HEK293 (cell line): ENCODE measurements around the gene B4GALT2.

Experiments used
- CTCF ChIA-PET: fragments of 350-600 bp; formaldehyde crosslinking; extraction: SDS; loops from one replicate; lab custom pipeline; 2021; ENCODE audit warnings: antibody characterized with exemption; lab: Yijun Ruan, JAX
- POLR2A ChIA-PET: fragments of 300-600 bp; formaldehyde crosslinking; extraction: SDS; loops from one replicate; lab custom pipeline; 2020; ENCODE audit warnings: antibody characterized with exemption, inconsistent platforms; lab: Yijun Ruan, JAX
- H3K27ac ChIP-seq: fragments of 200-500 bp; sonication (Bioruptor generic); 2 replicates; pipeline ENCODE4 v1.5.1; 2014; ENCODE audit warnings: low read depth, low read length, control low read depth, inconsistent platforms; ENCODE audit errors: extremely low read depth
- H3K36me3 ChIP-seq, 2 experiments: fragments of 200-500 bp in 1 of 2; sonication (Bioruptor generic) in 1 of 2; 1 replicate in 1 of 2; 2 replicates in 1 of 2; pipeline ENCODE4 v1.5.1; 2014 to 2017; ENCODE audit warnings: inconsistent platforms in 2 of 2, low read length in 2 of 2; ENCODE audit not compliant: control insufficient read depth in 2 of 2, insufficient read depth in 1 of 2
- H3K4me1 ChIP-seq: fragments of 200-500 bp; sonication (Bioruptor generic); 2 replicates; pipeline ENCODE4 v1.5.1; 2014; ENCODE audit warnings: mild to moderate bottlenecking, low read length, inconsistent platforms; ENCODE audit not compliant: control insufficient read depth, insufficient read depth
- H3K4me3 ChIP-seq: 2 replicates; pipeline ENCODE4 v1.5.1; 2011; ENCODE audit warnings: low read depth, mild to moderate bottlenecking, control low read depth, low read length, moderate library complexity
- H3K9me3 ChIP-seq: fragments of 200-500 bp; sonication (Bioruptor generic); 2 replicates; pipeline ENCODE4 v1.5.1; 2014; ENCODE audit warnings: low read depth, low read length, inconsistent platforms; ENCODE audit not compliant: control insufficient read depth, insufficient read depth
- GLIS1 ChIP-seq: fragments of 450-650 bp; formaldehyde crosslinking; IDR thresholded peaks from 2 replicates; pipeline ENCODE4 v1.5.1; 2016; ENCODE audit warnings: missing biosample characterization, missing genetic modification characterization
- MZF1 ChIP-seq: fragments of 450-650 bp; formaldehyde crosslinking; IDR thresholded peaks from 2 replicates; pipeline ENCODE4 v1.5.1; 2017; ENCODE audit warnings: missing biosample characterization, missing genetic modification characterization, borderline replicate concordance
- ZBTB20 ChIP-seq: fragments of 450-650 bp; formaldehyde crosslinking; IDR thresholded peaks from 2 replicates; pipeline ENCODE4 v1.5.1; 2016; ENCODE audit warnings: missing biosample characterization, missing genetic modification characterization
- ZBTB21 ChIP-seq: fragments of 450-650 bp; formaldehyde crosslinking; IDR thresholded peaks from 2 replicates; pipeline ENCODE4 v1.5.1; 2017; ENCODE audit warnings: missing biosample characterization, missing genetic modification characterization
- ZIC2 ChIP-seq: fragments of 450-650 bp; formaldehyde crosslinking; IDR thresholded peaks from 2 replicates; pipeline ENCODE4 v1.5.1; 2016; ENCODE audit warnings: missing biosample characterization, missing genetic modification characterization
- ZNF140 ChIP-seq: fragments of 450-650 bp; formaldehyde crosslinking; IDR thresholded peaks from 2 replicates; pipeline ENCODE4 v1.5.1; 2016; ENCODE audit warnings: missing biosample characterization, missing genetic modification characterization
- ZNF155 ChIP-seq: fragments of 450-650 bp; formaldehyde crosslinking; IDR thresholded peaks from 2 replicates; pipeline ENCODE4 v1.5.1; 2016; ENCODE audit warnings: missing biosample characterization, missing genetic modification characterization
- ZNF214 ChIP-seq: fragments of 450-650 bp; formaldehyde crosslinking; IDR thresholded peaks from 2 replicates; pipeline ENCODE4 v1.5.1; 2017; ENCODE audit warnings: missing biosample characterization, mild to moderate bottlenecking, missing genetic modification characterization, borderline replicate concordance
- ZNF416 ChIP-seq: fragments of 450-650 bp; formaldehyde crosslinking; IDR thresholded peaks from 2 replicates; pipeline ENCODE4 v1.5.1; 2016; ENCODE audit warnings: missing biosample characterization, missing genetic modification characterization
- ZNF623 ChIP-seq: fragments of 450-650 bp; formaldehyde crosslinking; IDR thresholded peaks from 2 replicates; pipeline ENCODE4 v1.5.1; 2016; ENCODE audit warnings: missing biosample characterization, missing genetic modification characterization
- TF ChIP-seq, protein P1 (sequence below): fragments of 450-650 bp; formaldehyde crosslinking; conservative IDR thresholded peaks from 2 replicates; pipeline ENCODE4 v1.5.1; 2016; ENCODE audit warnings: low read depth, missing biosample characterization, missing genetic modification characterization
- TF ChIP-seq, protein P2 (sequence below): fragments of 450-650 bp; formaldehyde crosslinking; IDR thresholded peaks from 2 replicates; pipeline ENCODE4 v1.5.1; 2016; ENCODE audit warnings: missing biosample characterization, missing genetic modification characterization
- TF ChIP-seq, protein P3 (sequence below): fragments of 450-650 bp; formaldehyde crosslinking; IDR thresholded peaks from 2 replicates; pipeline ENCODE4 v1.5.1; 2016; ENCODE audit warnings: missing biosample characterization, missing genetic modification characterization
- TF ChIP-seq, protein P4 (sequence below): fragments of 450-650 bp; formaldehyde crosslinking; conservative IDR thresholded peaks from 2 replicates; pipeline ENCODE4 v1.5.1; 2016; ENCODE audit warnings: low read depth, missing biosample characterization, missing genetic modification characterization
- TF ChIP-seq, protein P5 (sequence below): fragments of 450-650 bp; formaldehyde crosslinking; IDR thresholded peaks from 2 replicates; pipeline ENCODE4 v1.5.1; 2017; ENCODE audit warnings: missing biosample characterization, missing genetic modification characterization
- TF ChIP-seq, protein P6 (sequence below): fragments of 450-650 bp; formaldehyde crosslinking; IDR thresholded peaks from 2 replicates; pipeline ENCODE4 v1.5.1; 2017; ENCODE audit warnings: missing biosample characterization, missing genetic modification characterization
- TF ChIP-seq, protein P7 (sequence below): fragments of 450-650 bp; formaldehyde crosslinking; IDR thresholded peaks from 2 replicates; pipeline ENCODE4 v1.5.1; 2016; ENCODE audit warnings: missing biosample characterization, missing genetic modification characterization

Gene B4GALT2

DNA sequence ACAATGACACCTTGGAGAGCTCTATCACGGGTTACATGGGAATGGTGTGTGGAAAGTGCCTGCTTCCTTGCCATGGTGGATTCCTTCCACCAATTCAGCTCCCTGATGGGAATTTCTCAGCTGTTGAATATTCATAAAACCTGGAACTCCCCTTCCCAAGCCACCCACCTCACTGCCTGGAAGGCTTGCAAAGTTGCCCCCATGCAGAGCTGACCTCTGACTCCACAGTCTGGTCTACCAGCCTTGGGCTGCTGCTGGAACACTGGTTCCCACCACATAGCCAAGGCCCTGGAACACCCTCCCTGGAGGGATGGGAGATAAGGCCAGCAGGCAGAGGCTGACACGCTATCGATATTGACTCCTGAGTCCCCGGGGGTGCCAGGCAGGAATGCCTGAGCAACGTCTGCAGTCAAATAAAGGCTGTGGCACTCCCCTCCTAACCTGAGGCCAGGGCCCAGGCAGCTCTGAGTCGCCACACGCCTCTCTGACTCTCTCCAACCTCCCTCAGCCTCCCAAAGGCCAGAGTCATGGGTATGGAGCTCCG is 21.2 kb downstream of the B4GALT2 start:
- H3K4me3 ChIP-seq, result no peak overlapping the region
- H3K36me3 ChIP-seq, result no peaks in the 10 kb centered on the region
- H3K27ac ChIP-seq, result no peak overlapping the region
- POLR2A ChIA-PET, result no interaction called here
- CTCF ChIA-PET, result interaction anchor here (0.6 to 2.1 kb wide), 6 partner anchors 16 to 485 kb away, joined by 3 to 10 read pairs (median 4); no protein-coding TSS in a partner anchor
- no peaks in the 10 kb centered on the region for H3K9me3 ChIP-seq
- no peaks in the 10 kb centered on the region for H3K4me1 ChIP-seq
- TF ChIP-seq, protein P1, sequence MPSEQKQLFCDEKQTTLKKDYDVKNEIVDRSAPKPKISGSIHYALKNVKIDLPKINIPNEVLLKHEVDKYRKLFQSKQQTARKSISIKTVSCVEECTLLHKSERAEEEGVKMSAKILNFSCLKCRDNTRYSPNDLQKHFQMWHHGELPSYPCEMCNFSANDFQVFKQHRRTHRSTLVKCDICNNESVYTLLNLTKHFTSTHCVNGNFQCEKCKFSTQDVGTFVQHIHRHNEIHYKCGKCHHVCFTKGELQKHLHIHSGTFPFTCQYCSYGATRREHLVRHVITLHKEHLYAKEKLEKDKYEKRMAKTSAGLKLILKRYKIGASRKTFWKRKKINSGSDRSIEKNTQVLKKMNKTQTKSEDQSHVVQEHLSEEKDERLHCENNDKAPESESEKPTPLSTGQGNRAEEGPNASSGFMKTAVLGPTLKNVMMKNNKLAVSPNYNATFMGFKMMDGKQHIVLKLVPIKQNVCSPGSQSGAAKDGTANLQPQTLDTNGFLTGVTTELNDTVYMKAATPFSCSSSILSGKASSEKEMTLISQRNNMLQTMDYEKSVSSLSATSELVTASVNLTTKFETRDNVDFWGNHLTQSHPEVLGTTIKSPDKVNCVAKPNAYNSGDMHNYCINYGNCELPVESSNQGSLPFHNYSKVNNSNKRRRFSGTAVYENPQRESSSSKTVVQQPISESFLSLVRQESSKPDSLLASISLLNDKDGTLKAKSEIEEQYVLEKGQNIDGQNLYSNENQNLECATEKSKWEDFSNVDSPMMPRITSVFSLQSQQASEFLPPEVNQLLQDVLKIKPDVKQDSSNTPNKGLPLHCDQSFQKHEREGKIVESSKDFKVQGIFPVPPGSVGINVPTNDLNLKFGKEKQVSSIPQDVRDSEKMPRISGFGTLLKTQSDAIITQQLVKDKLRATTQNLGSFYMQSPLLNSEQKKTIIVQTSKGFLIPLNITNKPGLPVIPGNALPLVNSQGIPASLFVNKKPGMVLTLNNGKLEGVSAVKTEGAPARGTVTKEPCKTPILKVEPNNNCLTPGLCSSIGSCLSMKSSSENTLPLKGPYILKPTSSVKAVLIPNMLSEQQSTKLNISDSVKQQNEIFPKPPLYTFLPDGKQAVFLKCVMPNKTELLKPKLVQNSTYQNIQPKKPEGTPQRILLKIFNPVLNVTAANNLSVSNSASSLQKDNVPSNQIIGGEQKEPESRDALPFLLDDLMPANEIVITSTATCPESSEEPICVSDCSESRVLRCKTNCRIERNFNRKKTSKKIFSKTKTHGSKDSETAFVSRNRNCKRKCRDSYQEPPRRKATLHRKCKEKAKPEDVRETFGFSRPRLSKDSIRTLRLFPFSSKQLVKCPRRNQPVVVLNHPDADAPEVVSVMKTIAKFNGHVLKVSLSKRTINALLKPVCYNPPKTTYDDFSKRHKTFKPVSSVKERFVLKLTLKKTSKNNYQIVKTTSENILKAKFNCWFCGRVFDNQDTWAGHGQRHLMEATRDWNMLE (tag by site-specific recombination), result no peak
- TF ChIP-seq ZNF416 (no peak), ZBTB20 (tag by site-specific recombination) (no peak), ZNF140 (no peak), GLIS1 (tag by site-specific recombination) (0 out of 2 replicates have a peak, but pooled peaks have one; percentile 6), ZBTB21 (tag by site-specific recombination) (no peak)
- TF ChIP-seq, protein P2, sequence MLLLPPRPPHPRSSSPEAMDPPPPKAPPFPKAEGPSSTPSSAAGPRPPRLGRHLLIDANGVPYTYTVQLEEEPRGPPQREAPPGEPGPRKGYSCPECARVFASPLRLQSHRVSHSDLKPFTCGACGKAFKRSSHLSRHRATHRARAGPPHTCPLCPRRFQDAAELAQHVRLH, result no peak

DNA sequence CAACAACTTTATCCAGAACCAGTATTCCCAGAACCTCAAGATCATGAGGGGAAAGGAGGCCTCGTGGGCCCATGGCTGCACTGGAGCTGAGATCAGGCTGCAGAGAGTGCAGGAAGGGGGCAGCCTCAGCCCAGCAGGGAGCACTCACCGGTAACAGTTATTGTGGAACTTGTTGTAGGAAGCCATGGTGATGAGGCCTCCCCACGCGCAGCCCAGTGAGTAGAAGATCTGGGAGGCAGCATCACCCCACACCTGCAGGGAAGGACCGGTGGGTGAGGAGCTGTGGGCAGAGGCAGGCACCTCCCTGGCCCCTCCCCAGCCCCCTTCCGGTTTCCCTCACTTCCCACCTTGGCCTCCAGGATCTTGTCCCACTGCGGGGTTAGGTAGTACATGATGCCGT is 23.2 kb downstream of the B4GALT2 start:
- no peak overlapping the region for H3K4me3 ChIP-seq
- no peaks in the 10 kb centered on the region for H3K9me3 ChIP-seq
- H3K27ac ChIP-seq, result no peak overlapping the region
- ChIA-PET POLR2A (no interaction called here), CTCF (interaction anchor here (0.6 to 5.3 kb wide), 5 partner anchors 20 to 1302 kb away, joined by 3 to 48 read pairs (median 4); no protein-coding TSS in a partner anchor)
- no peaks in the 10 kb centered on the region for H3K4me1 ChIP-seq
- H3K36me3 ChIP-seq, result no peaks in the 10 kb centered on the region
- TF ChIP-seq ZNF155 (no peak), MZF1 (tag by site-specific recombination) (no peak), ZNF623 (no peak), ZNF416 (no peak), ZNF214 (tag by site-specific recombination) (no peak), ZIC2 (tag by site-specific recombination) (no peak)
- TF ChIP-seq, protein P3, sequence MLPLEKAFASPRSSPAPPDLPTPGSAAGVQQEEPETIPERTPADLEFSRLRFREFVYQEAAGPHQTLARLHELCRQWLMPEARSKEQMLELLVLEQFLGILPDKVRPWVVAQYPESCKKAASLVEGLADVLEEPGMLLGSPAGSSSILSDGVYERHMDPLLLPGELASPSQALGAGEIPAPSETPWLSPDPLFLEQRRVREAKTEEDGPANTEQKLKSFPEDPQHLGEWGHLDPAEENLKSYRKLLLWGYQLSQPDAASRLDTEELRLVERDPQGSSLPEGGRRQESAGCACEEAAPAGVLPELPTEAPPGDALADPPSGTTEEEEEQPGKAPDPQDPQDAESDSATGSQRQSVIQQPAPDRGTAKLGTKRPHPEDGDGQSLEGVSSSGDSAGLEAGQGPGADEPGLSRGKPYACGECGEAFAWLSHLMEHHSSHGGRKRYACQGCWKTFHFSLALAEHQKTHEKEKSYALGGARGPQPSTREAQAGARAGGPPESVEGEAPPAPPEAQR (tag by site-specific recombination), result no peak
- TF ChIP-seq, protein P4, sequence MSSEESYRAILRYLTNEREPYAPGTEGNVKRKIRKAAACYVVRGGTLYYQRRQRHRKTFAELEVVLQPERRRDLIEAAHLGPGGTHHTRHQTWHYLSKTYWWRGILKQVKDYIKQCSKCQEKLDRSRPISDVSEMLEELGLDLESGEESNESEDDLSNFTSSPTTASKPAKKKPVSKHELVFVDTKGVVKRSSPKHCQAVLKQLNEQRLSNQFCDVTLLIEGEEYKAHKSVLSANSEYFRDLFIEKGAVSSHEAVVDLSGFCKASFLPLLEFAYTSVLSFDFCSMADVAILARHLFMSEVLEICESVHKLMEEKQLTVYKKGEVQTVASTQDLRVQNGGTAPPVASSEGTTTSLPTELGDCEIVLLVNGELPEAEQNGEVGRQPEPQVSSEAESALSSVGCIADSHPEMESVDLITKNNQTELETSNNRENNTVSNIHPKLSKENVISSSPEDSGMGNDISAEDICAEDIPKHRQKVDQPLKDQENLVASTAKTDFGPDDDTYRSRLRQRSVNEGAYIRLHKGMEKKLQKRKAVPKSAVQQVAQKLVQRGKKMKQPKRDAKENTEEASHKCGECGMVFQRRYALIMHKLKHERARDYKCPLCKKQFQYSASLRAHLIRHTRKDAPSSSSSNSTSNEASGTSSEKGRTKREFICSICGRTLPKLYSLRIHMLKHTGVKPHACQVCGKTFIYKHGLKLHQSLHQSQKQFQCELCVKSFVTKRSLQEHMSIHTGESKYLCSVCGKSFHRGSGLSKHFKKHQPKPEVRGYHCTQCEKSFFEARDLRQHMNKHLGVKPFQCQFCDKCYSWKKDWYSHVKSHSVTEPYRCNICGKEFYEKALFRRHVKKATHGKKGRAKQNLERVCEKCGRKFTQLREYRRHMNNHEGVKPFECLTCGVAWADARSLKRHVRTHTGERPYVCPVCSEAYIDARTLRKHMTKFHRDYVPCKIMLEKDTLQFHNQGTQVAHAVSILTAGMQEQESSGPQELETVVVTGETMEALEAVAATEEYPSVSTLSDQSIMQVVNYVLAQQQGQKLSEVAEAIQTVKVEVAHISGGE, result no peak
- TF ChIP-seq, protein P5, sequence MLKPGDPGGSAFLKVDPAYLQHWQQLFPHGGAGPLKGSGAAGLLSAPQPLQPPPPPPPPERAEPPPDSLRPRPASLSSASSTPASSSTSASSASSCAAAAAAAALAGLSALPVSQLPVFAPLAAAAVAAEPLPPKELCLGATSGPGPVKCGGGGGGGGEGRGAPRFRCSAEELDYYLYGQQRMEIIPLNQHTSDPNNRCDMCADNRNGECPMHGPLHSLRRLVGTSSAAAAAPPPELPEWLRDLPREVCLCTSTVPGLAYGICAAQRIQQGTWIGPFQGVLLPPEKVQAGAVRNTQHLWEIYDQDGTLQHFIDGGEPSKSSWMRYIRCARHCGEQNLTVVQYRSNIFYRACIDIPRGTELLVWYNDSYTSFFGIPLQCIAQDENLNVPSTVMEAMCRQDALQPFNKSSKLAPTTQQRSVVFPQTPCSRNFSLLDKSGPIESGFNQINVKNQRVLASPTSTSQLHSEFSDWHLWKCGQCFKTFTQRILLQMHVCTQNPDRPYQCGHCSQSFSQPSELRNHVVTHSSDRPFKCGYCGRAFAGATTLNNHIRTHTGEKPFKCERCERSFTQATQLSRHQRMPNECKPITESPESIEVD (tag by site-specific recombination), result no peak
- TF ChIP-seq, protein P6, sequence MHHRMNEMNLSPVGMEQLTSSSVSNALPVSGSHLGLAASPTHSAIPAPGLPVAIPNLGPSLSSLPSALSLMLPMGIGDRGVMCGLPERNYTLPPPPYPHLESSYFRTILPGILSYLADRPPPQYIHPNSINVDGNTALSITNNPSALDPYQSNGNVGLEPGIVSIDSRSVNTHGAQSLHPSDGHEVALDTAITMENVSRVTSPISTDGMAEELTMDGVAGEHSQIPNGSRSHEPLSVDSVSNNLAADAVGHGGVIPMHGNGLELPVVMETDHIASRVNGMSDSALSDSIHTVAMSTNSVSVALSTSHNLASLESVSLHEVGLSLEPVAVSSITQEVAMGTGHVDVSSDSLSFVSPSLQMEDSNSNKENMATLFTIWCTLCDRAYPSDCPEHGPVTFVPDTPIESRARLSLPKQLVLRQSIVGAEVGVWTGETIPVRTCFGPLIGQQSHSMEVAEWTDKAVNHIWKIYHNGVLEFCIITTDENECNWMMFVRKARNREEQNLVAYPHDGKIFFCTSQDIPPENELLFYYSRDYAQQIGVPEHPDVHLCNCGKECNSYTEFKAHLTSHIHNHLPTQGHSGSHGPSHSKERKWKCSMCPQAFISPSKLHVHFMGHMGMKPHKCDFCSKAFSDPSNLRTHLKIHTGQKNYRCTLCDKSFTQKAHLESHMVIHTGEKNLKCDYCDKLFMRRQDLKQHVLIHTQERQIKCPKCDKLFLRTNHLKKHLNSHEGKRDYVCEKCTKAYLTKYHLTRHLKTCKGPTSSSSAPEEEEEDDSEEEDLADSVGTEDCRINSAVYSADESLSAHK (tag by site-specific recombination), result no peak
- TF ChIP-seq, protein P7, sequence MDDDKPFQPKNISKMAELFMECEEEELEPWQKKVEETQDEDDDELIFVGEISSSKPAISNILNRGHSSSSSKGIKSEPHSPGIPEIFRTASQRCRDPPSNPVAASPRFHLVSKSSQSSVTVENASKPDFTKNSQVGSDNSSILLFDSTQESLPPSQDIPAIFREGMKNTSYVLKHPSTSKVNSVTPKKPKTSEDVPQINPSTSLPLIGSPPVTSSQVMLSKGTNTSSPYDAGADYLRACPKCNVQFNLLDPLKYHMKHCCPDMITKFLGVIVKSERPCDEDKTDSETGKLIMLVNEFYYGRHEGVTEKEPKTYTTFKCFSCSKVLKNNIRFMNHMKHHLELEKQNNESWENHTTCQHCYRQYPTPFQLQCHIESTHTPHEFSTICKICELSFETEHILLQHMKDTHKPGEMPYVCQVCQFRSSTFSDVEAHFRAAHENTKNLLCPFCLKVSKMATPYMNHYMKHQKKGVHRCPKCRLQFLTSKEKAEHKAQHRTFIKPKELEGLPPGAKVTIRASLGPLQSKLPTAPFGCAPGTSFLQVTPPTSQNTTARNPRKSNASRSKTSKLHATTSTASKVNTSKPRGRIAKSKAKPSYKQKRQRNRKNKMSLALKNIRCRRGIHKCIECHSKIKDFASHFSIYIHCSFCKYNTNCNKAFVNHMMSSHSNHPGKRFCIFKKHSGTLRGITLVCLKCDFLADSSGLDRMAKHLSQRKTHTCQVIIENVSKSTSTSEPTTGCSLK (tag by site-specific recombination), result no peak
